ENCODE measurements around the gene TCP11L2.

TCP11L2 gene

GRCh38 chr12:106290666-106291065, 11.9 kb upstream of the TCP11L2 start:
- no peak for TF ChIP-seq CTCF (IDR thresholded peaks at IDR 0.05; ENCODE audit: low read depth, low read length)
- H3K4me3 ChIP-seq (ENCODE audit: low read depth, low read length), result no peak overlapping the region

GRCh38 chr12:106291342-106291741, 11.2 kb upstream of the TCP11L2 start:
- H3K4me3 ChIP-seq (ENCODE audit: low read depth, low read length), result no peak overlapping the region
- no peak for TF ChIP-seq CTCF (IDR thresholded peaks at IDR 0.05; ENCODE audit: low read depth, low read length)

GRCh38 chr12:106292339-106292738, 10.2 kb upstream of the TCP11L2 start:
- TF ChIP-seq CTCF (IDR thresholded peaks at IDR 0.05; ENCODE audit: low read depth, low read length), result no peak
- H3K4me3 ChIP-seq (ENCODE audit: low read depth, low read length), result no peak overlapping the region

- no peak overlapping the region for H3K4me3 ChIP-seq (ENCODE audit: low read depth, low read length)
- TF ChIP-seq CTCF (IDR thresholded peaks at IDR 0.05; ENCODE audit: low read depth, low read length), result no peak
These were observed 6.2 kb upstream of the TCP11L2 start for GRCh38 chr12:106296179-106296877.

- no peak for TF ChIP-seq CTCF (IDR thresholded peaks at IDR 0.05; ENCODE audit: low read depth, low read length)
- H3K4me3 ChIP-seq (ENCODE audit: low read depth, low read length), result no peak overlapping the region
These were observed 5.5 kb upstream of the TCP11L2 start for GRCh38 chr12:106297075-106297474.

- no peak for TF ChIP-seq CTCF (IDR thresholded peaks at IDR 0.05; ENCODE audit: low read depth, low read length)
- no peak overlapping the region for H3K4me3 ChIP-seq (ENCODE audit: low read depth, low read length)
These were observed 4.9 kb upstream of the TCP11L2 start for GRCh38 chr12:106297681-106298080.

- no peak overlapping the region for H3K4me3 ChIP-seq (ENCODE audit: low read depth, low read length)
- no peak for TF ChIP-seq CTCF (IDR thresholded peaks at IDR 0.05; ENCODE audit: low read depth, low read length)
These were observed 3.2 kb upstream of the TCP11L2 start for GRCh38 chr12:106299202-106299774.

Data from WI38 (cell line).